MV-4-11 (cell line): ENCODE data around the gene DEDD.

Experiments used
- DNase-seq: peaks from one replicate; lab custom pipeline; 2025; lab: John Stamatoyannopoulos, UW

DEDD gene

DNA sequence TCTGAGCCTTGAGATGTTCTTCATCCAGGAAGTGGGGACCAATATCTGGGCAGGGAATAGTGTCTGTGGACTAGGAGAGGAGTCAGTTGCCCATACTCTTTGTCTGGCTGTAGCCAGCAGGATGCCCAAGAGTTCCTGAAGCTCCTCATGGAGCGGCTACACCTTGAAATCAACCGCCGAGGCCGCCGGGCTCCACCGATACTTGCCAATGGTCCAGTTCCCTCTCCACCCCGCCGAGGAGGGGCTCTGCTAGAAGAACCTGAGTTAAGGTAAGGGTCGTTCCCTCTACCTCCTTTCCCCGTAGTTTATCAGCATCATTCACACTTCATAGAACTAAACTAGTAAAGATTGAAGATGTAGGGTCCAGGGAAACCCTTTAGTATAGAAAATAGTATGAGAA is 30.3 kb upstream of the DEDD start:
- no peak for DNase-seq

- DNase-seq: no peak
Measured at GRCh38 chr1:161162052-161162451, 29.6 kb upstream of the DEDD start.

DNA sequence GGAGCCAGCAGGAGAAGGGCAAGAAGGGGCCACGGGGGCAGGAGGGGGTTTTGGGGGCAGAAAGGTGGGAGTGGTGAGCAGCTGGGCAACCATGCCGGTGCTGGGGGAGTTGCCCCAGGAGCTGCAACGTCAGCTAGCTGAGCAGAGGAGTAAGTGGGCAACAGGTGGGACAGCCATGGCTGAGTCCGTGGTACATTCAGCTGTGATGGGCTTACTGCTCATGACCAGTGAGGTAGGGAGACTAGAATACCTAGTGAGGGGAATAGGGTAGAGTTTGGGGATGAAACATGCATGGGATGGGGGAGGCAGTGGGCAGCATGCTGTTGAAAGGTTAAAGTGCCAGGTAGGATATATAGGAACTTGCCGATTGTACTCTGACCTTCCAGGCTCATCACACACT is 29.2 kb upstream of the DEDD start:
- DNase-seq: no peak

GRCh38 chr1:161160671-161161145 is 28.2 kb upstream of the DEDD start:
- no peak for DNase-seq

DNA sequence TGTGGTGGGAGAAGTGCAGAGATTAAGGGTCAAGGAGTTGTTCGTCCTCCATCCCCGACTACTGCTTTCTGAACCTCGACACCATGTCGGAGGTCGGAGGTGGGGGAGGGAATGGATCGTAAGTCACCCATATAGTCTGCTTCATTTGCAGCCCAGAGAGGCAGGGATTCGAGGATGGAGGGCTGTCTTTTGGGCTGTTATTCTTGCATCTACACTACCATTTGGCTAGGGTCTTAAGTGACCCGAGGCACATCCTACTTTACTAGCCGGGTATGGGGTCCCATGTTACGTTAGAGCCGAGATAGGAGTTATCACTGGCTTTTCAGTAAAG is 27.4 kb upstream of the DEDD start:
- no peak for DNase-seq

DNA sequence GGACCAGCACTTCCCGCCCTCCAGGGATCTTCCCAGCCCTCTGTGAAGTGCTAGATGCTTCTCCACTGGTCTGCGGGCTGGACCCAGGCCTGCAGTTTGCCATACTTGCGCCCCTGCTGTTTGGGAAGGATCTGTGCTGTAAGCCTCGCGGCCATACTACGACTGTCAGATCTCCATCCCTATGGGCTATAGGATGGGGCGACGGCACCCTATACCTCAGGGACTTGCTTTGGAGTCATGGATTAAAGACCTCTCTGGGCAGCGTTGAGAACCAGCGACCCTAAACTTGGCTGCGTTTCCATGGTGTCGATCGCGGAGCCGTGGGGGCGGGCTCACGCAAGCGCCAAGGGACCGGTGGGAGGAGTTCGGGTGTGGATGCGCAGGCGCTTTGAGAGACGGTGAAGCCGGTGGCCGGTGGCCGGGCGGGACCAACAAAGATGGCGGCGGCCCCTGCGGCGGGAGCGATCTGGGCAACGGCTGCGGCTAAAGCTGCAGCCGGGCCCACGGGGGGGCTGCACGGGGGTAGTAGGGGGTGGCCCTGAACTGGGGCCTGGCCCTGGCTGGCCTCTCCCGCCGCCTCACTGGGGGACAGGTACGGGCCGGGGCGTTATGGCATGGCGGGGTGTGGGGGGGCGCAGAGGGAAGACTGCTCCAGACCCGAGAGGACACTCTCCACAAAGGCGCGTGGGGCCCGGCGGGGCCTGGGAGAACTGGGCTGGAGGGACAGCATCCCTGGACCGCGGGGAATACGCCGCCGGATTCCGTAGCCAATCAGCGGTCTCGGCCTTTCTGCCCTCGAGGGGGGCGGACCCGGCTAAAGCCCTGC is 26.8 kb upstream of the DEDD start, which contains the start of gene USP21:
USP21 (plus strand) TSS at position 414 of the 826 bp plus-strand sequence. CDS start 1,141 bp downstream, outside the sequence.
- peak; percentile 83 for DNase-seq

DNA sequence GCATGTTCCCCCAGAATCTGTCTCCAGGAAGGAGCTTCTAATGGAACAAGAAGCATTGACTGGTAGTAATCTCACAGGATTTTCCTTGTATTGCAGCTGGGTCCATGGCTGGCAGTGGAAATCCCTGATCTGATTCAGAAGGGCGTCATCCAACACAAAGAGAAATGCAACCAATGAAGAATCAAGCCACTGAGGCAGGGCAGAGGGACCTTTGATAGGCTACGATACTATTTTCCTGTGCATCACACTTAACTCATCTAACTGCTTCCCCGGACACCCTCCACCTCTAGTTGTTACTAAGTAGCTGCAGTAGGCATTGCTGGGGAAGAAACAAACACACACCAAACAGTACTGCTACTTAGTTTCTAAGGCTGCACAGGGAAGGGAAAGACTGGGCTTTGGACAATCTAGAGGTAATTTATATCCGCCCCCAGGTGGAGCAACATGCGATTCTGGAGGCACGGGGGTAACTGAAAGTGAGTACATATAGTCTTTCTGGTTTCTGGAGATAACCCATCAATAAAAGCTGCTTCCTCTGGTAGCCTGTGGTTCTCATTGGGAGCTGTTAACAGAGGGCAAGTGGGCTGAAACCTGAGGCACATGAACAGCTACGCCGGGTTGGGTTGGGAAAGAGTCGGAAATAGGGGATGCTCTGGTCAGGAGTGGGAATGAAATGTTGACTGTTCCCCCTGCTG is 26.0 kb upstream of the DEDD start:
- DNase-seq: no peak

DNA sequence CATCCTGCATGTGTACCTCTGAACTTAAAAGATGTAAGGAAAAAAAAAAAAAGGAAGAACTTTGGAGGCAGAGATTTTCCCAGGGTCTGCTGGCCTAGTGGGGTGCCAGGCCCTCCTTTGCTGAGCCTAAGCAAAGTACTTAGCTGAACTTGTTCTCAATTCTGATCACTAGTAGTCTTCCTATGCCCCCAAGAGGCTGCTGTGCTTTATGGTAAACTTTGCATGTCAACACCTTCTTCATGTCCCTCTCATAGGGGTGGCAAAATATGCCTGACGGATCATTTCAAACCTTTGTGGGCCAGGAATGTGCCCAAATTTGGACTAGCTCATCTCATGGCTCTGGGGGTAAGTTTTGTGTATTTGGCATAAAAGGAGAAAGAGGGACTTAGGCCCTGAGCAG is 25.4 kb upstream of the DEDD start:
- DNase-seq: no peak

DNA sequence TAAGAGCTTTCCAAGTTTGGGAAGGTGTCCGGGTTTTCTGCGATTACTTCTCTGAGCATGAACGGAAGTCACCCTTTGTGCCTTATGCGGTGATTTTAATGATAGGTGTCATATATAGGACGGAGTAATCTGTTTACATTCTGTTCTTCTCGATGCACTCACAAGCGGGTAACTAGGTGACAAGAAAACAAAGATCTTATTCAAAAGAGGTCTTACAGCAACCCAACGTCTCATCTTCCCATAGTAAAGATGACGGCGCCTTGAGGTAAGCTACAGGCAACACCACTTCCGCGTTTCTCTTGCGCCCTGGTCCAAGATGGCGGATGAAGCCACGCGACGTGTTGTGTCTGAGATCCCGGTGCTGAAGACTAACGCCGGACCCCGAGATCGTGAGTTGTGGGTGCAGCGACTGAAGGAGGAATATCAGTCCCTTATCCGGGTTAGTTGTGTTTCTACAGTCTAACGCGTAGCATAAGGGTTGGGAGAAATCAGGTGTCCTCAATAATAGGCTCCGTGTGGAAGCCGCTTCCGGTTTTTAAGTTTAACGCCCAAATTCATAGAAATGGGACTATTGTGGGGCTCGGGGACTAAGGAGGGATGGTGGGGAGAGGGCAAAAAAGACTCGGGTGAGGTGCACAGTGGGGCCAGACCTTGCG is 21.3 kb upstream of the DEDD start, which contains the start of gene UFC1:
UFC1 (plus strand) TSS at position 297 of the 656 bp plus-strand sequence; CDS start at position 317, 20 bp downstream.
- DNase-seq: peak; percentile 87

DNA sequence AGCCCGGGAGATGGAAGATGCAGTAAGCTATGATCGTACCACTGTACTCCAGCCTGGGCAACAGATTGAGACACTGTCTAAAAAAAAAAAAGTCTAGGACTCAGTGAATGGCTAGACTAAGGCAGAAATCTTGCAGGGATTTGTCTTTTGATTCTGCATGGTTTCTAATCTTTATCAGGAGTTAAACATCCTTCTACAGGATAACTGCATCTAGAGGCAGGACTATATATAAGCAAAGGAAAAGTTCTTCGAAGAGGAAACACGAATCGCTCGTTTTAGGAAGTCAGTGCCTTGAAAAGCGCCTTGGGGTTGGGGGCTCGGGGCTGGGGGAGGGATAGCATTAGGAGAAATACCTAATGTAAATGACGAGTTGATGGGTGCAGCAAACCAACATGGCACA is 20.7 kb upstream of the DEDD start:
- DNase-seq: no peak

- no peak for DNase-seq
Measured at GRCh38 chr1:161145832-161146231, 13.4 kb upstream of the DEDD start.

- DNase-seq: no peak
Measured at GRCh38 chr1:161140755-161141400, 8.4 kb upstream of the DEDD start.

DNA sequence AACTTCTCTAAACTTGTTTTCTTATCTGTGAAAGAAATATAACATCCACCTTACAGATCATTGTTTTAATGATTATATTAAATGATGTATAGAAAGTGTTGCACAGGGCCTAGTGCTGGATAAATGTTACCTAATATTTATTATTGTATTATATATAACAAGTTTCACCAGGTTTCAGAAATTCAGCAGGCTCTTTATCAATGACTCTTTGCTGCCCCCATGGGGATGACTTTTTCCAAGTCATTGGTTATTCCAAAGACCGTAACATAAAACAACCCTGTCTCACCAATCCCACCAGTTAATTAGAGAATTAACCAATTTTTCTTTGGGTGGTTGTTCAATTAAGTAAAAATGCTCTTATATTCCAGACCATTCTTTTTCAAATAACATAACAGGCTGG is 7.3 kb upstream of the DEDD start:
- DNase-seq: peak; percentile 53

- DNase-seq: peak; percentile 15
Measured at GRCh38 chr1:161138431-161138830, 6.0 kb upstream of the DEDD start.

DNA sequence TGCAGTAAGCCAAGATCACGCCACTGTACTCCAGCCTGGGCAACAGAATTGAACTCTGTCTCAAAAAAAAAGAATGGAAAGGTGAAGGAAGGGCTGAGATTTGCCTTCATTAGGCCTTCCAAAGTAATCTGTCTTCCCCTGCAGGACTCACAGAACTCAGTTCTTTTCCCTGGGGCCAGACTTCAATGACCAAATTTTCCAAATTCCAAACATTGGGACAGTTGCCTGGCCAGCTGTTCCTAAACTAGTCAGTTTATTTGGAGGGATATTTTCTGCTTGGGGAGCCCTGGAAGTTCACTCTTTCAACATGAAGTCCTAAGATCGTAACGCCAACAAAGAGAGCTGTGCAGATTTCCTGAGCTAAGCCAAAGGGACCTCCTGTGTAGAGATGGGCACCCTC is 5.4 kb upstream of the DEDD start:
- DNase-seq: no peak

GRCh38 chr1:161133220-161133740 is 813 bp upstream of the DEDD start:
- DNase-seq: no peak

- no peak for DNase-seq
Measured at GRCh38 chr1:161131523-161132409, 701 bp downstream of the DEDD start.

- no peak for DNase-seq
Measured at GRCh38 chr1:161130266-161130665, 2.2 kb downstream of the DEDD start.

DNA sequence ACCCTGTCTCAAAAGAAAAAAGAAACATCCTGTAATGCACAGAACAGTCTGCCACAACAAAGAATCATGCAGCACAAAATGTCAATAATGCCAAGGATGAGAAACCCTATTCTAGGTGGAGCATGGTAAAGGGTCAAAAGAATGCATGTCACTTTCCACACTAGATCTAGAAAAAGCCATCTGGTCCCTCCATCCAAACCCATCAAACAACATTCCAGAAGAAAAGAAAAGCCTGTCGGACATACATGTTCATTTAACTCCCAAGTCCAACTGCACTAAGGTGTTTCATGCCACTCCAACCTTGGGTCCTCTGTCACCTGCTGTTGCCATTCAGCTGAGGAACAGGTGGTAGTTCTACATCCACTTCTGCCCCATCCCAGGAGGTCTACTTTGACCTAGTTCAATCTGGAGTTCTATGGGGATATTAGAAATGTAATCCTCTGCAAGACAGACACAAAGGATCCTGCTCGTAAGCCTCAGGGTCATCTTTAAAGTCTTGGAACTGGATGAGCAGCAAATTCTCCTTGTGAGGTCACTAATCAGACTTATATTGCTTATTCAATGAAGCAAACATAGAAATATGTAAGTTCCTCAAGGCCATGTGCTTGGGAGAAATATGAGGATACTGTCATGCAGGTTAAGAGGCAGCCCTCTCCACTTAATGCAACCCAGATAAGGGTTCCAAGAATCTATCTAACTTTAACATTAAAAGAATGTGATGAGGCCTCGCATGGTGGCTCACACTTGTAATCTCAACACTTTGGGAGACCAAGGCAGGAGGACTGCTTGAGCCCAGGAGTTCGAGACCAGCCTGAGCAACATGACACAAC is 3.7 kb downstream of the DEDD start:
- no peak for DNase-seq

DNA sequence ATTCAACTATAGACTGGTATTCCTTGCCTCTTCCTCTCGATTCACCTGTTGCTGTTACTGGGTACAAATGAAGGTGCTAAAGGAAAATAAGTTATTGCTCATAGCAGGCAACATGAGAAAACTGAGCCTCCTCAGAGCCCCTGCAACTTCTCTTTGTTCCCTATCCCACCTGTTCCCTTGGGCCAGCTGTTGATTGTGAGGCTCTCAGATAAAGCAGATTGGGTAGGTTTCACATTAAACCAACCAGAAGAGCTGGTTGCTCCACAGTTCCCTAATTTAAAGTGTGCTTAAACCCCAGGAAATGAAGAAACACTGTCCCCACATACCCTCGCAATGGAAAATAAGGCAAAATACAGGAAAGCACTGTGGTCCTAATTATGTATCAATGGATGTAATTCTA is 4.8 kb downstream of the DEDD start:
- DNase-seq: peak; percentile 77
